Large intestine (tissue), 3 donors: Measurements from ENCODE around the gene TPCN2. TPM values are rescaled to one million over a fixed set of nuclear protein-coding genes. Genes with fewer than 3 reads are reported as not detected.

Source experiments
- DNase-seq, 2 donors: peaks; one replicate each; pipeline versions ENCODE4 v3.0.0 to v3.0.0-alpha.2; 2013
- H3K27ac ChIP-seq: one replicate; pipeline ENCODE4 v1.5.1; 2013; ENCODE audit warnings: low read length
- H3K27me3 ChIP-seq: 2 replicates; pipeline ENCODE4 v1.6.1; 2013; ENCODE audit warnings: low read length; ENCODE audit not compliant: control insufficient read depth, insufficient read depth
- H3K36me3 ChIP-seq: 2 replicates; pipeline ENCODE4 v1.6.1; 2013; ENCODE audit warnings: low read length; ENCODE audit not compliant: control insufficient read depth, insufficient read depth
- H3K4me1 ChIP-seq: one replicate; pipeline ENCODE4 v1.6.1; 2013; ENCODE audit warnings: low read length; ENCODE audit not compliant: control insufficient read depth, insufficient read depth
- H3K4me3 ChIP-seq: one replicate; pipeline ENCODE4 v1.5.1; 2013; ENCODE audit warnings: low read length
- H3K9me3 ChIP-seq: one replicate; pipeline ENCODE4 v1.6.1; 2013; ENCODE audit warnings: mild to moderate bottlenecking, low read depth, low read length, moderate library complexity; ENCODE audit not compliant: control insufficient read depth
- WGBS: methylation state at CpG from one replicate; pipeline ENCODE4 v1.1.5; 2013; ENCODE audit warnings: low lambda C conversion rate; ENCODE audit not compliant: insufficient coverage; 5-methylcytosine and 5-hydroxymethylcytosine counted together
- polyA plus RNA-seq: library from polyadenylated mRNA; unstranded; fragments of 120-200 nt; gene quantifications from one replicate; pipeline ENCODE4 v1.2.1, GENCODE V29; 2013

The TPCN2 gene
- polyA plus RNA-seq, 1 donor, result 31.0 TPM

GRCh38 chr11:69178819-69179482 is 130.2 kb downstream of the TPCN2 start:
- no peak overlapping the region for H3K27ac ChIP-seq
- no peaks in the 10 kb centered on the region for H3K9me3 ChIP-seq

GRCh38 chr11:69180226-69180625 is 131.5 kb downstream of the TPCN2 start:
- Histone ChIP-seq H3K27ac (no peak overlapping the region), H3K9me3 (no peaks in the 10 kb centered on the region), H3K27me3 (no peaks in the 10 kb centered on the region), H3K4me3 (no peak overlapping the region), H3K36me3 (no peaks in the 10 kb centered on the region), H3K4me1 (peaks cover 12% of the 10 kb centered on the region)
- 92% methylated on average over 2 of the region's 9 CpGs for WGBS
- DNase-seq, result no peak

More at GRCh38 chr11:69178819-69179482, 130.2 kb downstream of the TPCN2 start:
- Histone ChIP-seq H3K4me1 (peaks cover 12% of the 10 kb centered on the region), H3K27me3 (no peaks in the 10 kb centered on the region), H3K4me3 (no peak overlapping the region), H3K36me3 (no peaks in the 10 kb centered on the region)
- WGBS, result 88% methylated on average over 1 of the region's 9 CpGs
- peak in 1 of 2 donors; percentile 36 for DNase-seq

- no CpG with 5 or more reads among the region's 3 CpGs for WGBS
- Histone ChIP-seq H3K36me3 (no peaks in the 10 kb centered on the region), H3K27me3 (no peaks in the 10 kb centered on the region), H3K9me3 (no peaks in the 10 kb centered on the region), H3K4me3 (no peak overlapping the region), H3K27ac (no peak overlapping the region), H3K4me1 (peaks cover 12% of the 10 kb centered on the region)
- no peak for DNase-seq
Measured at GRCh38 chr11:69180726-69181125, 132.0 kb downstream of the TPCN2 start.

GRCh38 chr11:69183613-69184012 is 134.9 kb downstream of the TPCN2 start:
- no peak for DNase-seq
- H3K36me3 ChIP-seq, result no peaks in the 10 kb centered on the region
- no peak overlapping the region for H3K4me3 ChIP-seq
- no CpG with 5 or more reads among the region's 8 CpGs for WGBS
- H3K4me1 ChIP-seq, result peaks cover 9% of the 10 kb centered on the region
- no peak overlapping the region for H3K27ac ChIP-seq
- no peaks in the 10 kb centered on the region for H3K9me3 ChIP-seq
- no peaks in the 10 kb centered on the region for H3K27me3 ChIP-seq

Other genes starting within 250 kb of the TPCN2 start
- gene CPT1A, start 207.0 kb upstream of the TPCN2 start, polyA plus RNA-seq, result 41.5 TPM
- gene MRPL21, start 145.1 kb upstream of the TPCN2 start, polyA plus RNA-seq, result 71.8 TPM
- gene IGHMBP2, start 145.0 kb upstream of the TPCN2 start, polyA plus RNA-seq, result 19.9 TPM
- 0.16 TPM for gene MRGPRD, start 67.9 kb upstream of the TPCN2 start, polyA plus RNA-seq
- gene MRGPRF, start 35.7 kb upstream of the TPCN2 start, polyA plus RNA-seq, result 17.6 TPM
- gene SMIM38, start 107.0 kb downstream of the TPCN2 start, polyA plus RNA-seq, result 0.30 TPM
- gene MYEOV, start 245.2 kb downstream of the TPCN2 start, polyA plus RNA-seq, result 0.03 TPM